Sigmoid colon (tissue), 7 donors: ENCODE results near the gene BTC. TPM values are rescaled to one million over a fixed set of nuclear protein-coding genes. Genes with fewer than 3 reads are reported as not detected.

ENCODE experiments used
- DNase-seq: peaks from one replicate; pipeline ENCODE4 v3.0.0-alpha.2; 2019
- H3K27ac ChIP-seq, 4 donors: fragments of 200-600 bp; sonication (generic); one replicate each; pipeline ENCODE4 v1.5.1; 2016 to 2019; ENCODE audit warnings: mild to moderate bottlenecking in 1 of 4
- H3K27me3 ChIP-seq, 3 donors: fragments of 200-600 bp; sonication (generic); one replicate each; pipeline ENCODE4 v1.5.1; 2019; ENCODE audit warnings: mild to moderate bottlenecking in 1 of 3
- H3K36me3 ChIP-seq, 4 donors: fragments of 200-600 bp; sonication (generic); one replicate each; pipeline ENCODE4 v1.5.1; 2016 to 2019
- H3K4me1 ChIP-seq, 4 donors: fragments of 200-600 bp; sonication (generic); one replicate each; pipeline ENCODE4 v1.5.1; 2017 to 2019
- H3K4me3 ChIP-seq, 4 donors: fragments of 200-600 bp; sonication (generic); one replicate each; pipeline ENCODE4 v1.5.1; 2017 to 2019; ENCODE audit warnings: mild to moderate bottlenecking in 2 of 4, moderate library complexity in 1 of 4
- H3K9me3 ChIP-seq, 4 donors: fragments of 200-600 bp in 3 of 4; sonication (generic) in 3 of 4; one replicate each; pipeline versions ENCODE4 v1.5.1 to v1.6.1; 2013 to 2019
- EP300 ChIP-seq, 4 donors: sonication (generic); formaldehyde crosslinking; IDR thresholded peaks; one replicate each; pipeline ENCODE4 v1.6.1; 2017; ENCODE audit warnings: antibody characterized with exemption in 4 of 4
- POLR2A ChIP-seq, 2 donors: fragments of 450-650 bp; IDR thresholded peaks; one replicate each; pipeline ENCODE4 v1.6.1; 2016; ENCODE audit warnings: antibody characterized with exemption in 2 of 2, mild to moderate bottlenecking in 2 of 2, moderate library complexity in 2 of 2
- POLR2AphosphoS5 ChIP-seq, 4 donors: sonication (generic); formaldehyde crosslinking; IDR thresholded peaks; one replicate each; pipeline ENCODE4 v1.6.1; 2017; ENCODE audit warnings: antibody characterized with exemption in 4 of 4
- WGBS, 2 donors: extraction: QIAGEN DNeasy Blood & Tissue Kit; methylation state at CpG; one replicate each; pipeline ENCODE4 v1.1.7; 2013; 5-methylcytosine and 5-hydroxymethylcytosine counted together
- intact Hi-C: fragments of 100-400 bp; cut with DNase I; formaldehyde crosslinking; loops from one replicate; pipeline ENCODE4 v1.15.1; 2023
- polyA plus RNA-seq, 3 donors: library from polyadenylated mRNA; stranded (reverse); fragments of 200-250 nt; gene quantifications; one replicate each; pipeline ENCODE4 v1.2.3, GENCODE V29; 2013
- total RNA-seq, 4 donors: library from RNA; depleted of rRNA; stranded (reverse); fragments of >200 nt; gene quantifications; one replicate each; pipeline ENCODE4 v1.1.0, GENCODE V29; 2016
- TF ChIP-seq, protein P1 (sequence below), 4 experiments: fragments of 450-650 bp in 3 of 4; fragments of 200-600 bp in 1 of 4; IDR thresholded peaks; one replicate each; pipeline ENCODE4 v1.5.1; 2016 to 2019; ENCODE audit warnings: antibody characterized with exemption in 4 of 4, mild to moderate bottlenecking in 3 of 4, moderate library complexity in 2 of 4
- donor health status: healthy with polysubstance abuse.
- donor health status: Bipolar disorder and iron deficiency.
- donor health status: healthy.

The BTC gene
- total and polyA plus RNA-seq, 7 donors: 0.69 to 102 (median 42.2) TPM

- Histone ChIP-seq H3K4me3 (no peak overlapping the region), H3K9me3 (no peaks in the 10 kb centered on the region), H3K27me3 (no peaks in the 10 kb centered on the region), H3K4me1 (peaks cover 0 to 33% (median 26%) of the 10 kb centered on the region in 4 donors), H3K27ac (peak overlapping the region in 3 of 4 donors; percentile 47 to 89 (median 51)), H3K36me3 (no peaks in the 10 kb centered on the region)
- no peak for TF ChIP-seq EP300 (IDR thresholded peaks at IDR 0.05)
- peak; percentile 19 to 81 (median 62) for TF ChIP-seq POLR2AphosphoS5 (IDR thresholded peaks at IDR 0.05)
- WGBS, 2 donors: 95 to 97% methylated on average over 2 of the region's 2 CpGs
- intact Hi-C loops: loop anchor here (5.0 to 10.0 kb wide), 3 partner anchors 113 to 724 kb away; partner anchors contain the start of genes PARM1, RCHY1 and THAP6
- DNase-seq: peak; percentile 74
Measured at GRCh38 chr4:74790652-74791051, 3.7 kb downstream of the BTC start.

- H3K9me3 ChIP-seq: no peaks in the 10 kb centered on the region
- no peak for DNase-seq
- peaks cover 0 to 33% (median 26%) of the 10 kb centered on the region in 4 donors for H3K4me1 ChIP-seq
- no peaks in the 10 kb centered on the region for H3K27me3 ChIP-seq
- intact Hi-C loops: no loop called here
- no peak overlapping the region for H3K27ac ChIP-seq
- H3K36me3 ChIP-seq: no peaks in the 10 kb centered on the region
- no peak overlapping the region for H3K4me3 ChIP-seq
- 89 to 90% methylated on average over 1 of the region's 1 CpG for WGBS, 2 donors
- TF ChIP-seq EP300 (IDR thresholded peaks at IDR 0.05): no peak
- TF ChIP-seq, protein P1, sequence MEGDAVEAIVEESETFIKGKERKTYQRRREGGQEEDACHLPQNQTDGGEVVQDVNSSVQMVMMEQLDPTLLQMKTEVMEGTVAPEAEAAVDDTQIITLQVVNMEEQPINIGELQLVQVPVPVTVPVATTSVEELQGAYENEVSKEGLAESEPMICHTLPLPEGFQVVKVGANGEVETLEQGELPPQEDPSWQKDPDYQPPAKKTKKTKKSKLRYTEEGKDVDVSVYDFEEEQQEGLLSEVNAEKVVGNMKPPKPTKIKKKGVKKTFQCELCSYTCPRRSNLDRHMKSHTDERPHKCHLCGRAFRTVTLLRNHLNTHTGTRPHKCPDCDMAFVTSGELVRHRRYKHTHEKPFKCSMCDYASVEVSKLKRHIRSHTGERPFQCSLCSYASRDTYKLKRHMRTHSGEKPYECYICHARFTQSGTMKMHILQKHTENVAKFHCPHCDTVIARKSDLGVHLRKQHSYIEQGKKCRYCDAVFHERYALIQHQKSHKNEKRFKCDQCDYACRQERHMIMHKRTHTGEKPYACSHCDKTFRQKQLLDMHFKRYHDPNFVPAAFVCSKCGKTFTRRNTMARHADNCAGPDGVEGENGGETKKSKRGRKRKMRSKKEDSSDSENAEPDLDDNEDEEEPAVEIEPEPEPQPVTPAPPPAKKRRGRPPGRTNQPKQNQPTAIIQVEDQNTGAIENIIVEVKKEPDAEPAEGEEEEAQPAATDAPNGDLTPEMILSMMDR (IDR thresholded peaks at IDR 0.05): no peak
Measured at GRCh38 chr4:74789518-74789917, 4.8 kb downstream of the BTC start.

- DNase-seq: no peak
- intact Hi-C loops: no loop called here
- H3K27ac ChIP-seq: no peak overlapping the region
- H3K4me3 ChIP-seq: no peak overlapping the region
- H3K36me3 ChIP-seq: no peaks in the 10 kb centered on the region
- H3K9me3 ChIP-seq: no peaks in the 10 kb centered on the region
- H3K27me3 ChIP-seq: no peaks in the 10 kb centered on the region
- no peak for TF ChIP-seq POLR2A (IDR thresholded peaks at IDR 0.05)
- no peak for TF ChIP-seq POLR2AphosphoS5 (IDR thresholded peaks at IDR 0.05)
- TF ChIP-seq, protein P1 (IDR thresholded peaks at IDR 0.05): no peak
- TF ChIP-seq EP300 (IDR thresholded peaks at IDR 0.05): no peak
- peaks cover 0 to 25% (median 6%) of the 10 kb centered on the region in 4 donors for H3K4me1 ChIP-seq
Measured at GRCh38 chr4:74777531-74777930, 16.8 kb downstream of the BTC start.

- intact Hi-C loops: no loop called here
- Histone ChIP-seq H3K27ac (peak overlapping the region in 1 of 4 donors; percentile 20), H3K4me3 (no peak overlapping the region), H3K4me1 (peaks cover 0 to 44% (median 21%) of the 10 kb centered on the region in 4 donors), H3K27me3 (no peaks in the 10 kb centered on the region), H3K9me3 (no peaks in the 10 kb centered on the region), H3K36me3 (no peaks in the 10 kb centered on the region)
- TF ChIP-seq POLR2AphosphoS5 (IDR thresholded peaks at IDR 0.05) (no peak), EP300 (IDR thresholded peaks at IDR 0.05) (no peak), POLR2A (IDR thresholded peaks at IDR 0.05) (no peak)
- TF ChIP-seq, protein P1 (IDR thresholded peaks at IDR 0.05): no peak
- WGBS, 2 donors: 88 to 89% methylated on average over 3 of the region's 3 CpGs
- DNase-seq: no peak
Measured at GRCh38 chr4:74772783-74773182, 21.5 kb downstream of the BTC start.

DNA sequence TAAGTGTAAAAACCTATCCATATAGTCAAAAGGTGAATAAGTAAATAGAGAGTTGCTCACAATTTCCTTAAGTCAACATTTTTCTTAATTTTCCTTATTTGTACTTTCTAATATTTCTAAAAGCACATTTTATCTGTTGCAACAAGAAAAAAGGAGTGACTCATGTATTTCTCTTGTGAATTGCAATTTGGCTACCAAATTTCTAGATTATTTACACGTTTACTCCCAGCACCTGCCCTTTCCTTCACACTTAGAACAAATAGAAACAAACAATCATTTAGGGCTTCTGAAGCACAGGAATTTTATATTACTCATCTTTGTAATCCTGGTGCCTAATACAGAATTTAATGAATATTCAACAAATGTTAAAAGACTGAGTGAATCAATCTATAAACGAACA lies 22.2 kb downstream of the BTC start:
- no peak for DNase-seq
- peaks cover 0 to 44% (median 21%) of the 10 kb centered on the region in 4 donors for H3K4me1 ChIP-seq
- H3K36me3 ChIP-seq: no peaks in the 10 kb centered on the region
- TF ChIP-seq POLR2AphosphoS5 (IDR thresholded peaks at IDR 0.05) (no peak), POLR2A (IDR thresholded peaks at IDR 0.05) (no peak), EP300 (IDR thresholded peaks at IDR 0.05) (no peak)
- TF ChIP-seq, protein P1 (IDR thresholded peaks at IDR 0.05): no peak
- intact Hi-C loops: no loop called here
- H3K9me3 ChIP-seq: no peaks in the 10 kb centered on the region
- no peaks in the 10 kb centered on the region for H3K27me3 ChIP-seq
- 84 to 89% methylated on average over 2 of the region's 2 CpGs for WGBS, 2 donors
- H3K4me3 ChIP-seq: no peak overlapping the region
- H3K27ac ChIP-seq: peak overlapping the region in 1 of 4 donors; percentile 6
